AG08396 (cell line): ENCODE results near the gene MYCL.
"Not testable (repeated sequence)": the region's sequence is repeated elsewhere in the genome, so short reads cannot be mapped to it uniquely, and the experiment has no call there.

Source experiments
- DNase-seq: peaks from one replicate; pipeline ENCODE4 v3.0.0; 2012; ENCODE audit warnings: low spot score, mixed read lengths

The MYCL gene

GRCh38 chr1:39890273-39890672 lies 11.4 kb downstream of the MYCL start:
- no peak for DNase-seq

- no peak for DNase-seq
Observed at GRCh38 chr1:39886757-39887231, 14.9 kb downstream of the MYCL start.

GRCh38 chr1:39885516-39885915 lies 16.2 kb downstream of the MYCL start:
- no peak for DNase-seq

GRCh38 chr1:39882152-39882551 lies 19.6 kb downstream of the MYCL start:
- DNase-seq = no peak

GRCh38 chr1:39877980-39878956 lies 23.4 kb downstream of the MYCL start:
- no peak for DNase-seq

GRCh38 chr1:39877231-39877778 lies 24.4 kb downstream of the MYCL start:
- DNase-seq = no peak

GRCh38 chr1:39876144-39876543 lies 25.6 kb downstream of the MYCL start:
- DNase-seq = no peak

- DNase-seq = no peak
Observed at GRCh38 chr1:39872698-39873097, 29.0 kb downstream of the MYCL start.

- DNase-seq = no peak
Observed at GRCh38 chr1:39871796-39872195, 29.9 kb downstream of the MYCL start.

- not testable (repeated sequence) for DNase-seq
Observed at GRCh38 chr1:39871043-39871442, 30.7 kb downstream of the MYCL start.

- not testable (repeated sequence) for DNase-seq
Observed at GRCh38 chr1:39869538-39870112, 32.1 kb downstream of the MYCL start.

GRCh38 chr1:39866767-39867166 lies 35.0 kb downstream of the MYCL start:
- DNase-seq = peak; percentile 52

GRCh38 chr1:39865762-39866161 lies 36.0 kb downstream of the MYCL start:
- DNase-seq = no peak

GRCh38 chr1:39863177-39863576 lies 38.5 kb downstream of the MYCL start:
- DNase-seq = no peak

- no peak for DNase-seq
Observed at GRCh38 chr1:39861003-39861402, 40.7 kb downstream of the MYCL start.

- DNase-seq = no peak
Observed at GRCh38 chr1:39859859-39860812, 41.6 kb downstream of the MYCL start.

GRCh38 chr1:39858315-39858714 lies 43.4 kb downstream of the MYCL start:
- DNase-seq = no peak

- no peak for DNase-seq
Observed at GRCh38 chr1:39857126-39857878, 44.4 kb downstream of the MYCL start.

- no peak for DNase-seq
Observed at GRCh38 chr1:39854738-39855137, 47.0 kb downstream of the MYCL start.

- DNase-seq = no peak
Observed at GRCh38 chr1:39854314-39854713, 47.4 kb downstream of the MYCL start.

- no peak for DNase-seq
Observed at GRCh38 chr1:39852876-39853275, 48.8 kb downstream of the MYCL start.
